Measurements from ENCODE around the gene KLHL36.

DNA sequence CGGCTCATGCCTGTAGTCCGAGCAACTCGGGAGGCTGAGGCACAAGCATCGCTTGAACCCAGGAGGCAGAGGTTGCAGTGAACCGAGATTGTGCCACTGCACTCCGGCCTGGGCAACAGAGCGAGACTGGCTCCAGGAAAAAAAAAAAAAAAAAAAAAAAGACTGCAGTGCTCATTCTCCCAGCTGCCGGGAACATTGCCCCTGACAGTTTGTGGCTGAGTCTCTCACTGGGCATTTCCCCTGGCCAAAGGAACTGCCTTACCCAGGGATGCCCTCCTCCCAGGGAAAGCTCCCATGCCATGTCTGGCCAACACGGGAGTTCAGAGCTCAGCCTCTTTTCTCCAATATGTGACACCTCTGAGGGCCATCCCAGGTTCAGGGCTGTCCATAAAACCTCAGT is 30.2 kb downstream of the KLHL36 start:
- TF ChIP-seq, protein P1, sequence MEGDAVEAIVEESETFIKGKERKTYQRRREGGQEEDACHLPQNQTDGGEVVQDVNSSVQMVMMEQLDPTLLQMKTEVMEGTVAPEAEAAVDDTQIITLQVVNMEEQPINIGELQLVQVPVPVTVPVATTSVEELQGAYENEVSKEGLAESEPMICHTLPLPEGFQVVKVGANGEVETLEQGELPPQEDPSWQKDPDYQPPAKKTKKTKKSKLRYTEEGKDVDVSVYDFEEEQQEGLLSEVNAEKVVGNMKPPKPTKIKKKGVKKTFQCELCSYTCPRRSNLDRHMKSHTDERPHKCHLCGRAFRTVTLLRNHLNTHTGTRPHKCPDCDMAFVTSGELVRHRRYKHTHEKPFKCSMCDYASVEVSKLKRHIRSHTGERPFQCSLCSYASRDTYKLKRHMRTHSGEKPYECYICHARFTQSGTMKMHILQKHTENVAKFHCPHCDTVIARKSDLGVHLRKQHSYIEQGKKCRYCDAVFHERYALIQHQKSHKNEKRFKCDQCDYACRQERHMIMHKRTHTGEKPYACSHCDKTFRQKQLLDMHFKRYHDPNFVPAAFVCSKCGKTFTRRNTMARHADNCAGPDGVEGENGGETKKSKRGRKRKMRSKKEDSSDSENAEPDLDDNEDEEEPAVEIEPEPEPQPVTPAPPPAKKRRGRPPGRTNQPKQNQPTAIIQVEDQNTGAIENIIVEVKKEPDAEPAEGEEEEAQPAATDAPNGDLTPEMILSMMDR (IDR thresholded peaks at IDR 0.05): no peak
- TF ChIP-seq POLR2A (IDR thresholded peaks at IDR 0.05) (no peak), POLR2AphosphoS5 (IDR thresholded peaks at IDR 0.05) (no peak), EP300 (IDR thresholded peaks at IDR 0.05) (no peak)

Measured in suprapubic skin (tissue), 4 donors.